ENCODE data around the gene CYTIP. TPM values are rescaled to one million over a fixed set of nuclear protein-coding genes. Genes with fewer than 3 reads are reported as not detected.

The CYTIP gene
- total and polyA plus RNA-seq, 2 of the 13 experiments (the other 11 are each of a cell fraction or from before 2014, with no cell fraction given): not detected

GRCh38 chr2:157492189-157492773 is 48.4 kb upstream of the CYTIP start:
- no peaks in the 10 kb centered on the region for H3K4me1 ChIP-seq (ENCODE audit: insufficient read depth, low read length)
- under 1% methylated on average over 5 of the region's 5 CpGs for WGBS (ENCODE audit: low lambda C conversion rate)
- ChIA-PET CTCF (ENCODE audit: low intra/inter-chr PET ratio, low total read pairs) (interaction anchor here (1.2 to 2.0 kb wide), 2 partner anchors 101 to 518 kb away, joined by 4 to 31 read pairs; no protein-coding TSS in a partner anchor), POLR2A (no interaction called here)
- intact Hi-C loops (cut with micrococcal nuclease; ENCODE audit: unreplicated experiment): loop anchor here (1.0 kb wide), 2 partner anchors 105 to 518 kb away; no protein-coding TSS in a partner anchor
- FAIRE-seq (peak; percentile 98), ATAC-seq (peak; percentile 99), DNase-seq (ENCODE audit: low spot score) (peak; percentile 56)
- in situ Hi-C loops (cut with HindIII; ENCODE audit: extremely low pct_ligation_motif_present, low pct_unique_long_range_greater_than_20kb): loop anchor here (5.0 to 25.0 kb wide), 2 partner anchors 270 to 515 kb away; no protein-coding TSS in a partner anchor
- H4K20me1 ChIP-seq (ENCODE audit: insufficient read depth, low read length): no peaks in the 10 kb centered on the region
- H3K27ac ChIP-seq (ENCODE audit: extremely low read length, insufficient read depth, low read length): no peak overlapping the region
- H3K36me3 ChIP-seq (replicated peaks in 1 of 2; ENCODE audit: control insufficient read depth in 1 of 2, insufficient read depth in 2 of 2, low read length in 2 of 2): no peaks in the 10 kb centered on the region
- H2AFZ ChIP-seq (ENCODE audit: low read length): no peak overlapping the region
- no peak overlapping the region for H3K4me2 ChIP-seq (ENCODE audit: low read depth, low read length)
- H3K9ac ChIP-seq (ENCODE audit: insufficient read depth, low read depth, low read length): no peak overlapping the region
- H3K9me3 ChIP-seq (ENCODE audit: low read length): no peaks in the 10 kb centered on the region
- no peaks in the 10 kb centered on the region for H3K79me2 ChIP-seq (ENCODE audit: insufficient read depth, low read length)
- TF ChIP-seq RXRB (CRISPR knock-in tag; IDR thresholded peaks at IDR 0.05; ENCODE audit: borderline replicate concordance) (peak; percentile 26; the same call in 1 of the 2 replicates), ZNF317 (CRISPR knock-in tag; IDR thresholded peaks at IDR 0.05) (0 out of 2 replicates have a peak, but pooled peaks have one; percentile 32), NFYC (CRISPR knock-in tag; IDR thresholded peaks at IDR 0.05) (no peak), DNMT3B (CRISPR knock-in tag; conservative IDR thresholded peaks at IDR 0.05) (no peak), XRCC5 (optimal IDR thresholded peaks at IDR 0.05; ENCODE audit: low read length) (peak; percentile 59), STAG1 (CRISPR knock-in tag; IDR thresholded peaks at IDR 0.05) (peak; percentile 86), SOX6 (IDR thresholded peaks at IDR 0.05) (no peak), SOX6 (CRISPR knock-in tag; IDR thresholded peaks at IDR 0.05) (0 out of 2 replicates have a peak, but pooled peaks have one; percentile 14), RAD21 (CRISPR knock-in tag; IDR thresholded peaks at IDR 0.05) (peak; percentile 73), BORCS8-MEF2B (CRISPR knock-in tag; IDR thresholded peaks at IDR 0.05) (0 out of 2 replicates have a peak, but pooled peaks have one; percentile 26), ZNF670 (CRISPR knock-in tag; IDR thresholded peaks at IDR 0.05; ENCODE audit: borderline replicate concordance) (no peak), NCOA5 (CRISPR knock-in tag; IDR thresholded peaks at IDR 0.05) (no peak), SMC3 (IDR thresholded peaks at IDR 0.05; ENCODE audit: low read length) (peak; percentile 76), SALL1 (CRISPR knock-in tag; IDR thresholded peaks at IDR 0.05) (0 out of 2 replicates have a peak, but pooled peaks have one; percentile 27)
- TF ChIP-seq, protein P1, sequence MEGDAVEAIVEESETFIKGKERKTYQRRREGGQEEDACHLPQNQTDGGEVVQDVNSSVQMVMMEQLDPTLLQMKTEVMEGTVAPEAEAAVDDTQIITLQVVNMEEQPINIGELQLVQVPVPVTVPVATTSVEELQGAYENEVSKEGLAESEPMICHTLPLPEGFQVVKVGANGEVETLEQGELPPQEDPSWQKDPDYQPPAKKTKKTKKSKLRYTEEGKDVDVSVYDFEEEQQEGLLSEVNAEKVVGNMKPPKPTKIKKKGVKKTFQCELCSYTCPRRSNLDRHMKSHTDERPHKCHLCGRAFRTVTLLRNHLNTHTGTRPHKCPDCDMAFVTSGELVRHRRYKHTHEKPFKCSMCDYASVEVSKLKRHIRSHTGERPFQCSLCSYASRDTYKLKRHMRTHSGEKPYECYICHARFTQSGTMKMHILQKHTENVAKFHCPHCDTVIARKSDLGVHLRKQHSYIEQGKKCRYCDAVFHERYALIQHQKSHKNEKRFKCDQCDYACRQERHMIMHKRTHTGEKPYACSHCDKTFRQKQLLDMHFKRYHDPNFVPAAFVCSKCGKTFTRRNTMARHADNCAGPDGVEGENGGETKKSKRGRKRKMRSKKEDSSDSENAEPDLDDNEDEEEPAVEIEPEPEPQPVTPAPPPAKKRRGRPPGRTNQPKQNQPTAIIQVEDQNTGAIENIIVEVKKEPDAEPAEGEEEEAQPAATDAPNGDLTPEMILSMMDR (CRISPR knock-in tag; IDR thresholded peaks at IDR 0.05): peak; percentile 88
- TF ChIP-seq, protein P2, sequence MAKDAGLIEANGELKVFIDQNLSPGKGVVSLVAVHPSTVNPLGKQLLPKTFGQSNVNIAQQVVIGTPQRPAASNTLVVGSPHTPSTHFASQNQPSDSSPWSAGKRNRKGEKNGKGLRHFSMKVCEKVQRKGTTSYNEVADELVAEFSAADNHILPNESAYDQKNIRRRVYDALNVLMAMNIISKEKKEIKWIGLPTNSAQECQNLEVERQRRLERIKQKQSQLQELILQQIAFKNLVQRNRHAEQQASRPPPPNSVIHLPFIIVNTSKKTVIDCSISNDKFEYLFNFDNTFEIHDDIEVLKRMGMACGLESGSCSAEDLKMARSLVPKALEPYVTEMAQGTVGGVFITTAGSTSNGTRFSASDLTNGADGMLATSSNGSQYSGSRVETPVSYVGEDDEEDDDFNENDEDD (CRISPR knock-in tag; IDR thresholded peaks at IDR 0.05; ENCODE audit: borderline replicate concordance): peak; percentile 62; the same call in 1 of the 2 replicates
- BruUV-seq (replicated peaks): no TSS peak
- H3K4me3 ChIP-seq (replicated peaks in 1 of 3; ENCODE audit: insufficient read depth in 1 of 3, low read depth in 2 of 3, low read length in 3 of 3): no peak overlapping the region
- H3K27me3 ChIP-seq (ENCODE audit: control insufficient read depth in 1 of 2, insufficient read depth in 2 of 2, low read length in 2 of 2): no peaks in the 10 kb centered on the region
